Rectal smooth muscle tissue (tissue), 1 donor: ENCODE data around the gene PTPDC1.
A peak's percentile ranks its signal among the peaks of the same experiment; 100 is the strongest.

Source experiments
- H3K27ac ChIP-seq: one replicate; pipeline ENCODE4 v1.7.0; 2013; ENCODE audit warnings: low read depth, low read length, inconsistent platforms
- H3K27me3 ChIP-seq: one replicate; pipeline ENCODE4 v1.7.0; 2013; ENCODE audit warnings: low read length; ENCODE audit not compliant: control insufficient read depth, insufficient read depth
- H3K36me3 ChIP-seq: one replicate; pipeline ENCODE4 v1.7.0; 2013; ENCODE audit warnings: low read length; ENCODE audit not compliant: control insufficient read depth, insufficient read depth
- H3K4me1 ChIP-seq: one replicate; pipeline ENCODE4 v1.7.0; 2013; ENCODE audit warnings: low read length; ENCODE audit not compliant: control insufficient read depth, insufficient read depth
- H3K4me3 ChIP-seq: one replicate; pipeline ENCODE4 v1.7.0; 2013; ENCODE audit warnings: low read length
- H3K9ac ChIP-seq: one replicate; pipeline ENCODE4 v1.7.0; 2013; ENCODE audit warnings: low read length

Gene PTPDC1

GRCh38 chr9:94150890-94151650, 66.8 kb downstream of the PTPDC1 start:
- Histone ChIP-seq H3K4me1 (no peaks in the 10 kb centered on the region), H3K27me3 (no peaks in the 10 kb centered on the region), H3K9ac (no peak overlapping the region), H3K36me3 (no peaks in the 10 kb centered on the region), H3K4me3 (no peak overlapping the region), H3K27ac (no peak overlapping the region)

- peaks cover 7% of the 10 kb centered on the region for H3K4me1 ChIP-seq
- H3K27me3 ChIP-seq, result no peaks in the 10 kb centered on the region
- no peak overlapping the region for H3K27ac ChIP-seq
- H3K4me3 ChIP-seq, result no peak overlapping the region
- no peak overlapping the region for H3K9ac ChIP-seq
- H3K36me3 ChIP-seq, result no peaks in the 10 kb centered on the region
Measured at GRCh38 chr9:94153905-94154304, 69.6 kb downstream of the PTPDC1 start.

- Histone ChIP-seq H3K9ac (no peak overlapping the region), H3K4me3 (no peak overlapping the region), H3K36me3 (no peaks in the 10 kb centered on the region), H3K4me1 (peaks cover 11% of the 10 kb centered on the region), H3K27ac (peak overlapping the region; percentile 29), H3K27me3 (no peaks in the 10 kb centered on the region)
Measured at GRCh38 chr9:94156348-94157049, 72.2 kb downstream of the PTPDC1 start.

- H3K27me3 ChIP-seq, result no peaks in the 10 kb centered on the region
- no peak overlapping the region for H3K9ac ChIP-seq
- peaks cover 11% of the 10 kb centered on the region for H3K4me1 ChIP-seq
- peak overlapping the region; percentile 33 for H3K27ac ChIP-seq
- no peak overlapping the region for H3K4me3 ChIP-seq
- H3K36me3 ChIP-seq, result no peaks in the 10 kb centered on the region
Measured at GRCh38 chr9:94157050-94157801, 73.0 kb downstream of the PTPDC1 start.
